HepG2 (cell line): Measurements from ENCODE around the gene CCDC148. TPM values are rescaled to one million over a fixed set of nuclear protein-coding genes. Genes with fewer than 3 reads are reported as not detected.
A peak's percentile ranks its signal among the peaks of the same experiment; 100 is the strongest.

ENCODE experiments used
- ATAC-seq: fragments of 200-7000 bp; cut with Tn5 transposase; 3 replicates; pipeline ENCODE4 v1.9.1; 2020; ENCODE audit warnings: mild to moderate bottlenecking, moderate library complexity
- BruUV-seq: library from RNA; stranded (reverse); fragments of 400-500 nt; replicated peaks from 2 replicates; lab custom pipeline; 2021; lab: Mats Ljungman, UMichigan
- CTCF ChIA-PET: fragments of 300-600 bp; formaldehyde crosslinking; extraction: SDS; loops from one replicate; lab custom pipeline; 2021; ENCODE audit warnings: low total read pairs, inconsistent platforms, low intra/inter-chr PET ratio; lab: Yijun Ruan, JAX
- POLR2A ChIA-PET: fragments of 350-600 bp; sonication (Branson Sonifier 250); formaldehyde crosslinking; loops from one replicate; lab custom pipeline; 2020; ENCODE audit warnings: antibody characterized with exemption, inconsistent platforms; lab: Yijun Ruan, JAX
- DNase-seq: peaks from one replicate; pipeline ENCODE4 v3.0.0-alpha.2; 2015; ENCODE audit warnings: low spot score
- FAIRE-seq: peaks from 3 replicates; lab custom pipeline; 2011; peaks lifted over from hg19 to GRCh38; lab: Jason Lieb, UNC
- H2AFZ ChIP-seq: one replicate; pipeline ENCODE4 v1.6.1; 2011; ENCODE audit warnings: low read length, inconsistent platforms
- H3K27ac ChIP-seq: fragments of 300-600 bp; 3 replicates; pipeline ENCODE4 v1.8.0; 2011; ENCODE audit warnings: mixed run types, mild to moderate bottlenecking, mixed read lengths, low read length, inconsistent platforms; ENCODE audit not compliant: insufficient read depth; ENCODE audit errors: extremely low read length
- H3K27me3 ChIP-seq, 2 experiments: fragments of 200-600 bp in 1 of 2; 2 replicates in 1 of 2; 3 replicates in 1 of 2; pipeline versions ENCODE4 v1.6.0 to v1.8.0; 2011; ENCODE audit warnings: low read length in 2 of 2, mild to moderate bottlenecking in 2 of 2, moderate library complexity in 2 of 2, inconsistent platforms in 1 of 2; ENCODE audit not compliant: insufficient read depth in 2 of 2, control insufficient read depth in 1 of 2
- H3K36me3 ChIP-seq, 2 experiments: fragments of 200-600 bp in 1 of 2; replicated peaks in 1 of 2; 2 replicates in 1 of 2; 3 replicates in 1 of 2; pipeline versions ENCODE4 v1.5.1 to v1.8.0; 2011; ENCODE audit warnings: low read length in 2 of 2, inconsistent platforms in 1 of 2; ENCODE audit not compliant: insufficient read depth in 2 of 2, control insufficient read depth in 1 of 2
- H3K4me1 ChIP-seq: 2 replicates; pipeline ENCODE4 v1.5.1; 2012; ENCODE audit warnings: low read length, inconsistent platforms; ENCODE audit not compliant: insufficient read depth
- H3K4me2 ChIP-seq: 2 replicates; pipeline ENCODE4 v1.6.0; 2011; ENCODE audit warnings: low read depth, low read length, inconsistent platforms
- H3K4me3 ChIP-seq, 3 experiments: fragments of 200-600 bp in 1 of 3; sonication (generic), shearing (Covaris generic) in 1 of 3; replicated peaks in 1 of 3; 2 replicates each; pipeline ENCODE4 v1.5.1; 2011 to 2016; ENCODE audit warnings: low read length in 3 of 3, inconsistent platforms in 2 of 3, low read depth in 2 of 3, mild to moderate bottlenecking in 2 of 3, control low read depth in 1 of 3, mixed read lengths in 1 of 3; ENCODE audit not compliant: insufficient read depth in 1 of 3
- H3K79me2 ChIP-seq: one replicate; pipeline ENCODE4 v1.6.1; 2011; ENCODE audit warnings: low read length, inconsistent platforms; ENCODE audit not compliant: insufficient read depth
- H3K9ac ChIP-seq: 2 replicates; pipeline ENCODE4 v1.6.0; 2011; ENCODE audit warnings: mild to moderate bottlenecking, low read depth, low read length, inconsistent platforms; ENCODE audit not compliant: insufficient read depth
- H3K9me3 ChIP-seq: 2 replicates; pipeline ENCODE4 v1.5.1; 2012; ENCODE audit warnings: mild to moderate bottlenecking, low read length
- H4K20me1 ChIP-seq: 2 replicates; pipeline ENCODE4 v1.6.0; 2011; ENCODE audit warnings: inconsistent platforms, mild to moderate bottlenecking, low read length, moderate library complexity; ENCODE audit not compliant: insufficient read depth
- CENPT ChIP-seq: sonication (generic); formaldehyde crosslinking; IDR thresholded peaks from 2 replicates; pipeline ENCODE4 v1.8.0; 2022; ENCODE audit warnings: low read depth, mild to moderate bottlenecking, moderate library complexity, missing genetic modification reagents
- HMG20B ChIP-seq: conservative IDR thresholded peaks from 2 replicates; pipeline ENCODE4 v1.6.1; 2016; ENCODE audit warnings: missing genetic modification reagents, missing compliant biosample characterization
- NCOR1 ChIP-seq: fragments of 200-600 bp; sonication (generic); IDR thresholded peaks from 2 replicates; pipeline ENCODE4 v1.7.0; 2017; ENCODE audit warnings: antibody characterized with exemption, low read length, borderline replicate concordance
- ZNF512B ChIP-seq: sonication (generic); formaldehyde crosslinking; IDR thresholded peaks from 2 replicates; pipeline ENCODE4 v1.5.1; 2020; ENCODE audit warnings: missing genetic modification reagents, mild to moderate bottlenecking, borderline replicate concordance
- WGBS: methylation state at CpG from one replicate; pipeline ENCODE4 v1.1.6; 2017; ENCODE audit warnings: low lambda C conversion rate; 5-methylcytosine and 5-hydroxymethylcytosine counted together
- in situ Hi-C: cut with HindIII; loops from 2 replicates; pipeline ENCODE4 v1.10.0; 2017; ENCODE audit warnings: low pct_unique_long_range_greater_than_20kb; ENCODE audit not compliant: extremely low pct_ligation_motif_present
- intact Hi-C: fragments of 100-400 bp; cut with micrococcal nuclease; formaldehyde crosslinking; loops from one replicate; pipeline ENCODE4 v1.10.0; 2022; ENCODE audit not compliant: unreplicated experiment
- polyA plus RNA-seq, 8 experiments: library from polyadenylated mRNA; depleted of rRNA in 3 of 8; stranded (reverse) in 7 of 8; unstranded in 1 of 8; fragments of >200 nt; fragmentation: Illumina TruSeq in 4 of 8; extraction: Trizol in 4 of 8; gene quantifications; 2 replicates each; pipeline versions ENCODE4 v1.2.1 to v1.2.3, GENCODE V29; 2011 to 2016; ENCODE audit warnings: low read depth in 4 of 8, missing spikeins in 1 of 8, mixed read lengths in 1 of 8; ENCODE audit not compliant: insufficient read depth in 1 of 8
- total RNA-seq, 5 experiments: library from RNA; depleted of rRNA; stranded (reverse); fragments of >200 nt; fragmentation: Illumina TruSeq; extraction: Trizol; gene quantifications; 2 replicates each; pipeline ENCODE4 v1.2.3, GENCODE V29; 2016; ENCODE audit warnings: low read depth in 1 of 5

Gene CCDC148
- total and polyA plus RNA-seq, 2 of the 13 experiments (the other 11 are each of a cell fraction or from before 2014, with no cell fraction given) = 0.30 to 0.49 TPM

- BruUV-seq = no TSS peak
- H3K27ac ChIP-seq = no peak overlapping the region
- intact Hi-C loops = no loop called here
These were observed 68.4 kb downstream of the CCDC148 start for GRCh38 chr2:158388159-158388558.

More at GRCh38 chr2:158388159-158388558, 68.4 kb downstream of the CCDC148 start:
- Histone ChIP-seq H2AFZ (no peak overlapping the region), H3K9ac (no peak overlapping the region), H3K36me3 (no peaks in the 10 kb centered on the region), H3K4me2 (no peak overlapping the region)
- CTCF ChIA-PET = no interaction called here
- POLR2A ChIA-PET = no interaction called here
- no peak for TF ChIP-seq HMG20B (CRISPR knock-in tag)
- TF ChIP-seq CENPT (CRISPR knock-in tag) = no peak
- TF ChIP-seq NCOR1 = no peak
- TF ChIP-seq ZNF512B (CRISPR knock-in tag) = no peak
- TF ChIP-seq, all 625 proteins: peak for 0
- Histone ChIP-seq H3K27me3 (no peaks in the 10 kb centered on the region; a peak in 1 of 5 replicates), H3K4me1 (no peaks in the 10 kb centered on the region), H3K79me2 (no peaks in the 10 kb centered on the region), H4K20me1 (no peaks in the 10 kb centered on the region), H3K9me3 (no peaks in the 10 kb centered on the region), H3K4me3 (no peak overlapping the region)
- FAIRE-seq = no peak
- 34% methylated on average over 1 of the region's 1 CpG for WGBS
- DNase-seq = no peak
- in situ Hi-C loops = no loop called here
- peak; percentile 46; the same call in 2 of the 3 replicates for ATAC-seq
